GM19463 (cell line): ENCODE measurements around the gene CYCS.
"Not testable (repeated sequence)": the region's sequence is repeated elsewhere in the genome, so short reads cannot be mapped to it uniquely, and the experiment has no call there.

Source experiments
- ATAC-seq: cut with Tn5 transposase; IDR thresholded peaks from one replicate; pipeline ENCODE4 v1.9.1; 2021; ENCODE audit warnings: mild to moderate bottlenecking, moderate library complexity; ENCODE audit not compliant: unreplicated experiment

The CYCS gene

DNA sequence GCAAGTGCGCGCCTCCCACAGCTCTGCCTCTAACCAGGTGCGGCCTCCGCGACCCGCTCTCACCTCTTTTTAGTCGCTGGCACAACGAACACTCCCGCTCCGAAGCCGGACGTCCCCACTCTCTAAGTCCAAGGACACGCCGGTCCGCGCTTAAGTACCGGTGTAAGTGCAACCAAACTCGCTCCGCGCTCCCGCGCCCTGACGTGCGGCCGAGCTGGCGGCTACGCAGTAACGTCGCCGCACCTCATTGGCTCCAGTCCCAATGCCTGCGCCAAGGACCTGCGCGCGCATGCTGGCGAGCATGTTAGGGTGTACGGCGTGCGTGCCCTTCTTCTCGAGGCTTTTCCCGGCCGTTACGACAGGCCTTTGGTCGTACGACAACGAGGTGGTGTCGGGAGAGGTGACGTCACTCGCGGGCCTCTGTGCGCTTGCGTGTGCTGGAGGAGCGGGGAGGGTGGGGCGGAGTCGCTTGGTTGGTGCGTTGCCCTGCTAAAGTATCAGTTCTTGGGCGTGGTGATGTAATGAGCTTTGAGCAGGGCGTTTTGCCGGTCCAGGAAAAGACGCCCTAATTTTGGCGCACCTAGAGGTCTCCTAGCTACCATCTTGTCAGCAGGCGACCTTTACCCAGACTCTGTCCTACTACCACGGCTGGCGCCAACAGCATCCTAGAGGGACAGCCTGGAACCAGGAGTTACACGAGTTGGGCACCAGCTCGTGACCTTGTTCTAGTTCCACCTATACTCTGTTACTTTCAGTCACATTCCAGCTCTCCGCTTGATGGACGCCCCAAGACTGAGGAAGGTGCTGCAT lies at the start of gene CYCS:
CYCS (minus strand) TSS at position 124 of the 810 bp plus-strand sequence. CDS start 1,141 bp downstream, outside the sequence.
- ATAC-seq, result peak; percentile 94

DNA sequence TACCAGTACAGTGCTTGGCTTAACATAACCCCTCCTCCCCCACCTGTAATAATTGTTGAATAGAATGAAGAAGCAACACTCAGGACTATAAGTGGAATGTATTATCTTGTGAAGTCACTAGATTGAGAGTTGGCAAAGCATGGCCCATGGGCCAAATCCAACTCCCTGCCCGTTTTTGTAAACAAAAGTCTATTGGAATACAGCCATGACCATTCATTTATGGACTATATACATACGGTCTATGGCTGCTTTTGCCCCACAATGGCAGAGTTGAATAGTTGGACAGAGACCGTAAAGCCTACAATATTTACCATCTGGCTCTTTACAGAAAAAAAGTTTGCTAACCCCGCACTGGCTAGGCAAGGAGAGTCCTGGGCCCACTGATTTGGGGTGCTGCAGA lies 48.1 kb upstream of the CYCS start:
- ATAC-seq, result no peak

DNA sequence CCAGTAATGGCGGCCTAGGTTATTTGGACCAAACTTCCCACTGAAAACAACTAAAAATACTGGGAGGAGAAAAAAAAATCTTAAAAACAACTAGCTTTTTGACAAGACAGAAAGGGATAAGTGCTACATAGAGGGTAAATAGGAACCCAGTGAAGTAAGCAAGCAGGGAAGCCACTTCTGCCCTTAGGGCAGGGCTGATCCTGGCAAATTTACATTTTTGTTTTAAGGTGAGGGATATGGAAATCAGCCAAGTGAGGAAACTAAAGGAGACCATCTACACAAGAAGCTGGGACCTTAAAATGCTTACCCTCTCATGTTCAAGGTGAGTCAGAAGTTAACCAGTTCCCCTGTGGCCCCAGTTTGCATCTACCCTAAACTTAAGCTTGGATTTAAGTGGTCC lies 46.5 kb upstream of the CYCS start:
- ATAC-seq, result no peak

DNA sequence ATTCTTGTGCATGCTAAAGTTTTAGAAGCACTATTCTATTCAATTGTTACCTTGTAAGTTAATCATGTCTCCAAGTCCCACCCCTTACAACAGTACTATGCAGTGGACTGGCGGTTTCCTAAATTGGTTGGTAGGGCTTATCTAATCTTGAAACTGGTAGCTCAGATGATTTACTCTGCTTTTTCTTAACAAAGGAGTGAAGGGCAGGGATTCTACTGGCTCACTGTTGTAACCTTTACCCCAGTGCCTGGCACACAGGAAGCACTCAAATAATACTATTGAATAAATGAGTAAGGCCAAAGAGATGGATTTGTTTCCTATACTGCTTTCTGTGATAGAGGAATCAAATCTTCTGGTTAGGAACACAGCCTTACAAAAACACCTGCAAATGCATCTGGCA lies 46.0 kb upstream of the CYCS start:
- no peak for ATAC-seq

DNA sequence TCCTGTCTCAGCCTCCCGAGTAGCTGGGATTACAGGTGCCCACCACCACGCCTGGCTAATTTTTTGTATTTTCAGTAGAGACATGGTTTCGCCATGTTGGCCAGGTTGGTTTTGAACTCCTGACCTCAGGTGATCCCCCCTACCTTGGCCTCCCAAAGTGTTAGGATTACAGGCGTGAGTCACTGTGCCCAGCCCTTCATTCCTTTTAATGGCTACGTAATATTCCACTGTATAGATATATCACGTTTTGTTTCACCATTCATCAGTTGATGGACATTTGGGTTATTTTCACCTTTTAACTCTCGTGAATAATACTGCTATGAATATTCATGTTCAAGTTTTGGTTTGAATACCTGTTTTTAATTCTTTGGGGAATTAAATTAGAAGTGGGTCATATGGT lies 44.6 kb upstream of the CYCS start:
- ATAC-seq, result no peak

DNA sequence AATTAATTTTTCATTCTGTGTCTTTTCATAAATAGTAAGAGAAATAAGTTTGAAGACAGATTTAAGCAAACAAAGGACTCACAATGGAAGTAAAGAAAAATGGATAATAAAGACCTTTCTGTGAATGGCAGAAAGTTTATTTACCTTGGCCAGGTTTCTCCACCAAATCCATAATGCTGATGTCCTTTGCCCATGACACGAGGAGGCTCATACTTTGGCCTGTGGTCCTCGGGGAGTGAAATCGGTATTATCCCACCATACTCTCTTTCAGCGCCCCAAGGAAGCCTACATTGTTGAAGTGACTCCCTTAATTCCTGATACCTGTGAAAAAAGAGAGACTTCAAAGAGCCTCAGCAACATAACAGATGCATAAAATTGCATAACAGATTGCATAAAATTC lies 43.1 kb upstream of the CYCS start:
- ATAC-seq, result no peak

DNA sequence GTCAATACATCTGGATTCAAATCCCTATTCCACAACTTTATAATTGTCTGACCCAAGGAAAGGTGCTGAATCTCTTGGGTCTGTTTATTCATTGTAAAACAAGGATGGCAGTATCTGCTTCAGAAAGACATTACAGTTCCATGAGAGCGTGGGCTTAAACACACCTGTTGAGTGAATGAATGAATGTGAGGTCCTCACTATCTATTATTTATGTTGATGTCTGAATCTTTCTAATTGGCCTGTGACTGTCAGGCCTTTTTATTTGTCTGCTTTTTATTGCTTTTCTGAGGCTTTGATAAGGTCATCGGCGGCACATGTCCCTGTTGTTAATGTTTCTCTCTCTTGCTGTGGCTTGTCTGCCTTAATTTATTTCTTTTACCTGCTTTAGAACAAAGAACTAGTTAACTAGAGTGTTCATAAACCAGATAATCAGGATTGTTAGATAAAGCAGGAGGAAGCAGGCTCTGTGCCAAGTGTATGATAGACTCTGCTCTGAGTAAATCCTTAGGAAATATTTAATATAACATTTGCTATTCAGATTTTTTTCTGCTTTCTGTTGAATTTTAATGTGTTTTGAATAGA lies 42.3 kb upstream of the CYCS start:
- no peak for ATAC-seq

DNA sequence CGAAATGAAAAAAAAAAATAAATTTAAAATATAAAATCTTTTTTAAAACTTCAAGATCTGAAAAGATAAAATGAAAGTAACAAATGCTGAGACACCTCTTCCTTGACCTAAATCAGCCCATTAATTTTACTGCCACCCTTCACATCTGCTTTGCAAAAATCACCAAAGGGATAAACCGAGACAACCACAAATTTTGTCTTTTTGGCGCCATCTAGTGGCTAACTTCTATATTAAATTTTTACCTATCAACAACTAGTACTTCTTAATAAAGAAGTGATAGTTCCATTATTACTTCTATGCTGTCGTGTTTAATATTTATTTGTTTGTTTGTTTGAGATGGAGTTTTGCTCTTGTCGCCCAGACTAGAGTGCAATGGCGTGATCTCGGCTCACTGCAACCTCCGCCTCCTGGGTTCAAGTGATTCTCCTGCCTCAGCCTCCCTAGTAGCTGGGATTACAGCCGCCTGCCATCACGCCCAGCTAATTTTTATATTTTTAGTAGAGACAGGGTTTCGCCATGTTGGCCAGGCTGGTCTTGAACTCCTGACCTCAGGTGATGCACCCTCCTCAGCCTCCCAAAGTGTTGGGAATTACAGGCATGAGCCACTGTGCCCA lies 35.0 kb upstream of the CYCS start:
- ATAC-seq, result not testable (repeated sequence)

DNA sequence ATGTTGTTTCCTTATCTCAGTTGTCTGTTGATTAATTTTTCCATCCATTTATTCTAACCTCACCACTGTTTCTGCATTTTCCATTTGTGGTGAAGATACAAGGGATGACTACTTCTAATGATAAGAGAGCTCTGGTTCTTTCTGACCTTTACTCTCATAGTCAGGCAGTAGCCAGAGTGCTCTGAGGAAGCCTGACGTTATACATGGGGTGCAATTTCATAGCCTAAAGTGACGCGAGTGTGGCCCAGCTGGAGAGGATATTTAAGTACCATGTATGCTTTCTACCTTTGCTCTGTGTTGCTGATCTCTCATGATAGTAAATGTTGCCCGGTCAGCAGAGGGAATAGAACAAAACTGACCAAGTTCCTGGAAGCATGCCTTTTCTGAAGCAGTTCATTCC lies 33.9 kb upstream of the CYCS start:
- ATAC-seq, result no peak

DNA sequence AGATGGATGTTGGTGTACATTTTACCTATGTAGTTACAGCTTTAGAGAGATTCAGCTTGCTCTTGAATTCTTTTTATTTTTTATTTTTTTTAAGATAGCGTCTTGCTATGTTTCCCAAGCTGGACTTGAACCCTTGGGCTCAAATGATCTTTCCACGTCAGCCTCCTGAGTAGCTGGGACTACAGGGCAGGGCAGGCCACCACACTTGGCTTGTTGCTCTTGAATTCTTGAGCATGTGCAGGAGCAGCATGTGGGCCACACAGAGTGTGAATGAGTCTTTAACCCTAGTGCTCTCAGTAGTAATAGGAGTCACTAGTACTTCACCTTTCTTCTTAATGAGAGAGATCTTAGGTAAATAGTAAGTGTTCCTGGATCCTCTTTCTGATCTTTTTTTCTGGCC lies 26.7 kb upstream of the CYCS start:
- no peak for ATAC-seq

DNA sequence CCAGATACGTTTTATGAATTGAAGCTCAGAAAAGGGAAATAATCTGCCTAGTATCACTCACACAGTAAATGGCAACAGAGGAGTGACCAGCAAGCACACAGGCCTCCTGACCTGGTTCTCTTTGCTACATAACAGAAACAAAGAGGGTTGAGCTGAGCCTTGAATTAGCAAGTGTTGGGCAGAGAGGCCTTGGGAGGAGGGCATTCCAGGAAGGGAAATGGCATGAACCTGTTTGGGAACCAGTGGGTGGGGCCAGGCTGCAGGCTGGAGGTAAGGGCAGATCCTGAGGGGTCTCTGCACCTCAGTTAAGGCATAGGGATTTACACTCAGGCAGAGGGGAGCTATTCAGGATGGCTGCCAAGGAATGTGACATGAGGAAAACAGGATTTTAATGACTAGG lies 24.8 kb upstream of the CYCS start:
- no peak for ATAC-seq

DNA sequence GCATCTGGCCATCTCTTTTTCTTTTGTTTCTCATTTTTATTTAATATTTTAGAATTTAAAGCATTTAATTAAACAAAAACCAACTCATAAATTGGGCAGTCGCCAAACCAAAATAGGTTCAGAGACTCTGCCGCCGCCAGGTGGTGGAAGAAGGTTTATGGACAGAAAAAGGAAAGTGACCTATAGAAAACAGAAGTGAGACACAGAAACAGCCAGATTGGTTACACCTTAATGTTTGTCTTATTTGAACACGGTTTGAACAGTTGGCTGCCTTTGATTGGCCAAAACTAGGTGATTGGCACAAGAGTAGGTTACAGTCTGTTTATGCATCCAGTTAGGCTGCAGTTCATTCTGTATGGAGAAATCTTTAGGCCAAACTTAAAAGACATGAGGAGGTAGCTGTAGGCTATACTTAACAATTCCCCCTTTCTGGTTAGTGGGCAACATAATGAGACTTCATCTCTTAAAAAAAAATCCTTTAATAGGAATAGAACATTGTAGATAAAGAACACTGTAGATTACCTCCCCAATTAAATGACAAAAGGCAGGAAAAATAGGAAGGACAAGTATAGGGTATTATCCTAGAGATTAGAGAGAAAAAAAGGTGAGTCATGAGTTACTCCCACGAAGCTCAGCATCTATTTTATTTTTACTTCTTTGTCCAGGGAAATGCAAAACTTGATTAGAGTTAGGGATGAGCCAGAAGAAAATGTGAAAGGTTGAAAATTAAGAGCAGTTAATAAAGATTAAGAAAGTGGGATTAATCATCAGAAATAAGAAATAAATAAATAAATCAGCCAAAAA lies 23.9 kb upstream of the CYCS start:
- no peak for ATAC-seq

DNA sequence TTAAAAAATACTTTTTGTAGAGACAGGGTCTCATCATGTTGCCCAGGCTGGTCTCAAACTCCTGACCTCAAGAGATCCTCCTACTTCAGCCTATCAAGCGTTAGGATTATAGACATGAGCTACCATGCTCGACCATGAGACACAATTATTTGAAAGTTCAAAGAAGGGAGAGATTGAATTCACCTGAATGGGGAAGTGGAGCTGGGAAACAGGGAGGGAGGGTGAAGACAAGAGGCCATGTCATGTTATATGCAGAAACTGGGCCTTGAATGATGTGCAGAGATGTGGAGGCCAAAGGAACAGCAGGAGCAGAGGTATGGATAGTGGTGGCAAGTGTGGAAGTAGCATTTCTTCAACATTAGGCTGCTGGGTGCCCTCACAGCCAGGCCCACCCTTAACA lies 18.7 kb upstream of the CYCS start:
- ATAC-seq, result no peak

DNA sequence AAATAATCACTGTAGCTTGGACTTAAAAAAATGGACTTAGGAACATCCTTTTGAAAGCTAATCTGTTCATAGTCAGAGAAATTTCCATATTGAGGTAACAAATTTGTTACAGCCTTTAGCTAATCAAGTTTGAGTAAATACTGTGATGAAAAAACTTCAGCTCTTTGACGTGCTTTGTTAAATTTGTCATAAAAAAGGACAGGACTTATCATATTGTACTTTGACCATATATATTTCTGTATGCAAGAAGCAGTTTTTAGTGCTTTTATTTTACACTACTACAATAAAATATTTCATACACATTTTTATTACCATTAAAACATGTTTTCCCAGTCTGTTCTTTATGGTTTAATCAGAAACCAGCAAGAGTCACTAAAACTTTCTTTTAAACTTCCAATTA lies 14.5 kb upstream of the CYCS start:
- ATAC-seq, result no peak

DNA sequence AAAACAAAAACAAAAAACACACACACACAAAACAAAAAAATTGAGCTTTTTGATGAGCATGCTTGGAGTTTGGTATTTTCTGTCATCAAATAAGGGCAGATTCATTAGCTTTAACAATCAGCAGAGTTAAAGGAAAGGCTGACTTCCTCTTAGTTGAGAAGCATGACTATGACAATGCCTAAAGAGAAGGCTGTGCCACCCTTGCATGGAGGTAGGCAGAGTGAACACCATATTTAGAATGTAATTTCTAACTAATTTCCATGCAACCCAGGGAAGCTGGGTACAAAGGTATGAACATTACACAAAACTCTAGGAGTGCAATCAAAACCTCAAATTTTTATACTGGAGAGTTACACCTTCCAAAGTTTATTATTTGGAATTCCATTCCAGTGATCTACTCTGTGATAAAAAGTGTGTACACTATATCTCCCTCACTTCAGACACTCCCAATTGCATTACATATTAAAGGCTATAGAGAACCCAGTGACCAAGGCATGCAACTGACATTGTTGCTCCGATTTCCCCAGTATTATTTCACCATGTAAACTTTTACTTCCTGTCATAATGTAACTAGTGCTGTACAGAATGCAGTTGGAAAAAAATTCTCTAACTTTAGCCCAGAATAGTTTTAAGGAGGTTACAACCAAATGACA lies 9.4 kb upstream of the CYCS start:
- no peak for ATAC-seq

DNA sequence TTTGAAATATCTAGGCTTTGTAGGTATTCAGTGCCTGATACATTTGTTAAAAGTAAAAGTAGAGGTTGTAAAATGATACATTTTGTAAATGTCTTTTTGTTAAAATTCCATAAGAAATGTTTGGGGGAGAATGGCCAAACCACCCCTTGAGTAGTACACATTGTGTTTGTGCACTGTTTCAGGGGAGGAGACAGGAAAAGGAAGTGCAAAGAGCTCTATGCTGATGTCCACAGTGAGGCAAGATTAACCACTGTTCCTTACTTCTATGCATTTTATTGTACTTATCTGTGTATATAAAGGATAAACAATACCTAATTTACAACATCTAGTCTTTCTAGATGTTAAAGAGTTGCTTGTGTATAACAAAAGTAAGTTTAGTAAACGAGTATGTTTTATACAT lies 7.4 kb upstream of the CYCS start:
- no peak for ATAC-seq

DNA sequence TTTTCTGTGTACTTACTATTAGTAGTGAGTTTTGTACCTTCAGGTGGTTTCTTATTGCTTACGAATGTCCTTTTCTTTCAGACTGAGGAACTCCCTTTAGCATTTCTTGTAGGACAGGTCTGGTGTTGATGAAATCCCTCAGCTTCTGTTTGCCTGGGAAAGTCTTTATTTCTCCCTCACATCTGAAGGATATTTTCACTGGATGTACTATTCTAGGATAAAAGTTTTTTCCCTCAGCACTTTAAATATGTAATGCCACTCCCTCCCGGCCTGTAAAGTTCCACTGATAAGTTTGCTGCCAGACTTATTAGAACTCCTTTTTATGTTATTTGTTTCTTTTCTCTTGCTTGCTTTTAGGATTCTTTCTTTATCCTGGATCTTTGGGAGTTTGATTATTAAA lies 1.7 kb upstream of the CYCS start:
- no peak for ATAC-seq

DNA sequence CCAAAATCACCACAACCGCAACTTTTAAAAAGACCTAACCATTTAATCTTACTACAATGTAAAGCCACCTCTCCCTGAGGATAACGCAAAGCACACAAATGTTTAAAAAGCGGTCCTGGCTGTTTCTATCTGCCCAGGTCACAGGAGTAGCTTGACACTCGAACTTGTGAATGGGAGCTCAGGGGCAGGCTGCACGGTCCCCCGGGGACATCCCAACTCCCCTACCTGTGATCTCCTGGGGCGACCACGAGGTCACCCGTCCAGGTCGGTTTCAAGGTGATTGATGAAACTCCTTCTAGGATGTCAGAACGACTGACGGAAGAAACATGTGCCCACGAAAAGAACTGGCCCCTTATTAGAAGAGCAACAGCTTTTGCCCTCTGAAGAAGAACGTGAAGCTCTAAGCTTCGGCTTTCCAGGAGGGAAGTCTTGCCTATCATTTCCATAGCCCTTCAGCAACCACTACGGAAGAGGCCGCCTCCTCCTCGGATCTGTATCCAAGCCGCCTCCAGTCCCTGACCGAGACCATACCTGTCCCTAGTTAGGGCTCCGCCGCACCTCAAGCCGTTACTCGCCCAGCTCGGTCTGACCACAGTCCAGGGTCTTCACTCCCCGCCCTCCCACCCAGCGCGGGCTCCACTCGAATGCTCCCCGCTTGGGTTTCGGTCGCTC lies 459 bp downstream of the CYCS start:
- ATAC-seq, result no peak

DNA sequence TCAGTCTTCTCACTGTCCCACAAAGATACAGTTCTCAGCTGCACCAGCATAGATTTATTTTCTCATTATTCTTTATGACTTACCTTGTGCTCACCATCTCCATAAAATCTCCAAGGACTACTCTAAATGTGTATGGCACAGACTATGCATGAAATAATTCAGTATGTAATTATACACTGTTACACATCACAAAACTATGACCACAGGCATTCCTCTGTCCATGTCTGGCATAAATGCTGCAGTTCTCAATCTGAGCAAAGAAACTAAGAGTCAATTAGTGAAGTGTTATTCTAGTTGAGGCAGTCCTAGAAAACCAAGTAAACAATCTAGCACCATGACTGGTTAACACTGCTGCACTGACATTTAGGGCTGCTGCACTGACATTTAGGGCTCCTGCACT lies 2.7 kb downstream of the CYCS start:
- no peak for ATAC-seq

DNA sequence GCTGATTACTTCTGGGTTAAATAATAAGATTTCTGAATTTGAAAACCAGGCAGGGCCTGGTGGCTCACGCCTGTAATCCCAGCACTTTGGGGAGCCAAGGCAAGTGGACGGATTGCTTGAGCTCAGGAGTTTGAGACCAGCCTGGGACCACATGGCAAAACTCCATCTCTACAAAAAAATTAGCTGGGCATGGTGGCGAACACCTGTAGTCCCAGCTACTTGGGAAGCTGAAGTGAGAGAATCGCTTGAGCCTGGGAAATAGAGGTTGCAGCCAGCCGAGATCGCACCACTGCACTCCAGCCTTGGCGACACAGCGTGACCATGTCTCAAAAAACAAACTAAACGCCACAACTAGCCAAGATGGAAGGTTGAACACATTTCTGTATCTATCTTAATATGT lies 3.5 kb downstream of the CYCS start:
- ATAC-seq, result no peak

DNA sequence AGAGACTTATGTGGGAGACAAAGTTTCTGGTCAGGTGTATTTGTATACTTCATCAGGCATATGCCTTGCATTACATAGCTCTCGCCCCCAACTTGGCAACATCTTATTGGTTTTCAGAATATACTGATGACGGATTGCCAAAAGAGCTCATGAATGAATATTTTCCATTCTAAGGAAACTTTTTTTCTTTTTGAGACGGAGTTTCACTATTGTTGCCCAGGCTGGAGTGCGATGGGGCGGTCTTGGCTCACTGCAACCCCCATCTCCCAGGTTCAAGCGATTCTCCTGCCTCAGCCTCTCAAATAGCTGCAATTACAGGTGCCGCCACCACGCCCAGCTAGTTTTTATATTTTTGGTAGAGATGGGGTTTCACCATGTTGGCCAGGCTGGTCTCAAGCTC lies 6.0 kb downstream of the CYCS start:
- ATAC-seq, result no peak
